Mesenchymal stem cell (in vitro differentiated cells and primary cell): ENCODE data around the gene SEC22A.
A peak's percentile ranks its signal among the peaks of the same experiment; 100 is the strongest.

Experiments
- DNase-seq: peaks from one replicate; pipeline ENCODE4 v3.0.0-alpha.2; 2013
- H2AFZ ChIP-seq: one replicate; pipeline ENCODE4 v1.6.1; 2013; ENCODE audit warnings: low read depth, mild to moderate bottlenecking, control low read depth, inconsistent platforms, low read length, moderate library complexity
- H2AK5ac ChIP-seq: 2 replicates; pipeline ENCODE4 v1.6.1; 2013; ENCODE audit warnings: low read length, moderate library complexity, mild to moderate bottlenecking, inconsistent platforms; ENCODE audit not compliant: severe bottlenecking
- H2BK120ac ChIP-seq: one replicate; pipeline ENCODE4 v1.6.1; 2013; ENCODE audit warnings: low read depth, mild to moderate bottlenecking, inconsistent platforms, low read length, moderate library complexity
- H2BK12ac ChIP-seq, 2 experiments: one replicate each; pipeline ENCODE4 v1.6.1; 2013; ENCODE audit warnings: inconsistent platforms in 2 of 2, low read length in 2 of 2, mild to moderate bottlenecking in 2 of 2, moderate library complexity in 2 of 2, control low read depth in 1 of 2
- H2BK15ac ChIP-seq: one replicate; pipeline ENCODE4 v1.6.1; 2013; ENCODE audit warnings: mild to moderate bottlenecking, low read depth, inconsistent platforms; ENCODE audit not compliant: poor library complexity, severe bottlenecking
- H2BK5ac ChIP-seq: 2 replicates; pipeline ENCODE4 v1.6.1; 2013; ENCODE audit warnings: low read depth, mild to moderate bottlenecking, low read length, control low read depth, inconsistent platforms; ENCODE audit not compliant: poor library complexity, severe bottlenecking
- H3K14ac ChIP-seq, 2 experiments: one replicate each; pipeline ENCODE4 v1.6.1; 2013; ENCODE audit warnings: inconsistent platforms in 2 of 2, low read length in 2 of 2, control low read depth in 1 of 2, mild to moderate bottlenecking in 1 of 2, moderate library complexity in 1 of 2
- H3K18ac ChIP-seq, 2 experiments: one replicate each; pipeline ENCODE4 v1.6.1; 2013; ENCODE audit warnings: inconsistent platforms in 2 of 2, low read length in 2 of 2, control low read depth in 1 of 2, low read depth in 1 of 2, mild to moderate bottlenecking in 1 of 2
- H3K23ac ChIP-seq, 2 experiments: one replicate each; pipeline ENCODE4 v1.6.1; 2013; ENCODE audit warnings: inconsistent platforms in 2 of 2, low read length in 2 of 2, mild to moderate bottlenecking in 2 of 2, moderate library complexity in 2 of 2, control low read depth in 1 of 2
- H3K27ac ChIP-seq: 2 replicates; pipeline ENCODE4 v1.5.1; 2013; ENCODE audit warnings: mild to moderate bottlenecking, moderate library complexity, low read length, control low read depth, inconsistent platforms; ENCODE audit not compliant: poor library complexity, severe bottlenecking
- H3K27me3 ChIP-seq, 2 experiments: 2 replicates each; pipeline versions ENCODE4 v1.6.1 to v1.7.0; 2013; ENCODE audit warnings: low read length in 2 of 2, mild to moderate bottlenecking in 2 of 2, moderate library complexity in 2 of 2, control low read depth in 1 of 2, inconsistent platforms in 1 of 2; ENCODE audit not compliant: control insufficient read depth in 1 of 2, insufficient read depth in 1 of 2
- H3K36me3 ChIP-seq, 2 experiments: 2 replicates each; pipeline versions ENCODE4 v1.6.1 to v1.7.0; 2013; ENCODE audit warnings: low read length in 2 of 2, control low read depth in 1 of 2, inconsistent platforms in 1 of 2, low read depth in 1 of 2, mild to moderate bottlenecking in 1 of 2; ENCODE audit not compliant: insufficient read depth in 2 of 2, control insufficient read depth in 1 of 2
- H3K4ac ChIP-seq, 2 experiments: one replicate each; pipeline ENCODE4 v1.6.1; 2013; ENCODE audit warnings: inconsistent platforms in 2 of 2, low read length in 2 of 2, mild to moderate bottlenecking in 2 of 2, moderate library complexity in 2 of 2, control low read depth in 1 of 2, low read depth in 1 of 2
- H3K4me1 ChIP-seq: 2 replicates; pipeline ENCODE4 v1.6.1; 2013; ENCODE audit warnings: low read depth, low read length, control low read depth; ENCODE audit not compliant: control insufficient read depth, insufficient read depth
- H3K4me2 ChIP-seq: 2 replicates; pipeline ENCODE4 v1.6.1; 2013; ENCODE audit warnings: low read length, mild to moderate bottlenecking, inconsistent platforms; ENCODE audit not compliant: poor library complexity, severe bottlenecking
- H3K4me3 ChIP-seq, 2 experiments: 2 replicates each; pipeline versions ENCODE4 v1.5.1 to v1.7.0; 2013; ENCODE audit warnings: low read length in 2 of 2, mild to moderate bottlenecking in 2 of 2, control low read depth in 1 of 2, low read depth in 1 of 2; ENCODE audit not compliant: insufficient read depth in 1 of 2
- H3K79me1 ChIP-seq: replicated peaks from 2 replicates; pipeline ENCODE4 v1.6.1; 2013; ENCODE audit warnings: mild to moderate bottlenecking, control low read depth, low read length, inconsistent platforms; ENCODE audit not compliant: poor library complexity, severe bottlenecking
- H3K9ac ChIP-seq: 2 replicates; pipeline ENCODE4 v1.7.0; 2013; ENCODE audit warnings: mild to moderate bottlenecking, low read length, moderate library complexity
- H3K9me3 ChIP-seq: 2 replicates; pipeline ENCODE4 v1.7.0; 2013; ENCODE audit warnings: mild to moderate bottlenecking, low read length; ENCODE audit not compliant: control insufficient read depth
- H4K8ac ChIP-seq: one replicate; pipeline ENCODE4 v1.6.1; 2013; ENCODE audit warnings: inconsistent platforms, mild to moderate bottlenecking, low read length, moderate library complexity
- H4K91ac ChIP-seq: one replicate; pipeline ENCODE4 v1.6.1; 2013; ENCODE audit warnings: mild to moderate bottlenecking, low read length, inconsistent platforms
- WGBS: methylation state at CpG from one replicate; pipeline ENCODE4 v1.1.7; 2013; ENCODE audit warnings: mixed read lengths; 5-methylcytosine and 5-hydroxymethylcytosine counted together

SEC22A gene

GRCh38 chr3:123310741-123311140 lies 109.0 kb downstream of the SEC22A start:
- no peaks in the 10 kb centered on the region for H3K9me3 ChIP-seq
- H3K27me3 ChIP-seq: peaks cover 64 to 80% of the 10 kb centered on the region in 2 experiments
- no peak overlapping the region for H3K9ac ChIP-seq
- WGBS: 68% methylated on average over 5 of the region's 6 CpGs
- no peak overlapping the region for H3K27ac ChIP-seq
- no peak for DNase-seq
- no peak overlapping the region for H4K8ac ChIP-seq
- H3K4ac ChIP-seq: no peak overlapping the region
- H3K18ac ChIP-seq: no peak overlapping the region
- H2BK120ac ChIP-seq: no peak overlapping the region
- H3K79me1 ChIP-seq: no peaks in the 10 kb centered on the region
- H2BK12ac ChIP-seq: no peak overlapping the region
- no peak overlapping the region for H4K91ac ChIP-seq
- no peak overlapping the region for H3K4me2 ChIP-seq
- H3K14ac ChIP-seq: no peak overlapping the region
- no peak overlapping the region for H3K23ac ChIP-seq
- H3K4me1 ChIP-seq: no peaks in the 10 kb centered on the region
- H3K36me3 ChIP-seq: no peaks in the 10 kb centered on the region
- H3K4me3 ChIP-seq: no peak overlapping the region
- no peak overlapping the region for H2AFZ ChIP-seq
- no peak overlapping the region for H2AK5ac ChIP-seq
- no peak overlapping the region for H2BK15ac ChIP-seq
- H2BK5ac ChIP-seq: no peak overlapping the region

GRCh38 chr3:123311201-123311600 lies 109.5 kb downstream of the SEC22A start:
- Histone ChIP-seq H2BK5ac (no peak overlapping the region), H3K4me3 (no peak overlapping the region), H3K27ac (no peak overlapping the region), H3K36me3 (no peaks in the 10 kb centered on the region), H3K23ac (no peak overlapping the region), H3K14ac (no peak overlapping the region), H2AFZ (no peak overlapping the region), H3K79me1 (no peaks in the 10 kb centered on the region), H3K4me2 (no peak overlapping the region), H2BK12ac (no peak overlapping the region), H3K18ac (no peak overlapping the region), H2AK5ac (no peak overlapping the region), H3K9me3 (no peaks in the 10 kb centered on the region), H2BK120ac (no peak overlapping the region), H3K9ac (no peak overlapping the region), H3K27me3 (peaks cover 67 to 84% of the 10 kb centered on the region in 2 experiments), H4K91ac (no peak overlapping the region), H3K4ac (no peak overlapping the region), H2BK15ac (no peak overlapping the region), H3K4me1 (no peaks in the 10 kb centered on the region), H4K8ac (no peak overlapping the region)
- 83% methylated on average over 7 of the region's 9 CpGs for WGBS
- DNase-seq: no peak

GRCh38 chr3:123312331-123313265 lies 110.9 kb downstream of the SEC22A start:
- no peaks in the 10 kb centered on the region for H3K4me1 ChIP-seq
- no peak overlapping the region for H2AFZ ChIP-seq
- H3K18ac ChIP-seq: no peak overlapping the region
- no peaks in the 10 kb centered on the region for H3K9me3 ChIP-seq
- 71% methylated on average over 15 of the region's 16 CpGs for WGBS
- no peak overlapping the region for H3K4me3 ChIP-seq
- no peak overlapping the region for H2BK5ac ChIP-seq
- H2BK15ac ChIP-seq: no peak overlapping the region
- H3K4me2 ChIP-seq: no peak overlapping the region
- no peak overlapping the region for H2BK120ac ChIP-seq
- H2AK5ac ChIP-seq: no peak overlapping the region
- no peak overlapping the region for H3K4ac ChIP-seq
- no peaks in the 10 kb centered on the region for H3K79me1 ChIP-seq
- no peak overlapping the region for H4K91ac ChIP-seq
- H3K23ac ChIP-seq: no peak overlapping the region
- no peak overlapping the region for H4K8ac ChIP-seq
- no peak overlapping the region for H3K14ac ChIP-seq
- peak; percentile 70 for DNase-seq
- H2BK12ac ChIP-seq: no peak overlapping the region
- no peak overlapping the region for H3K9ac ChIP-seq
- H3K27ac ChIP-seq: no peak overlapping the region
- no peaks in the 10 kb centered on the region for H3K36me3 ChIP-seq
- peaks cover 69 to 82% of the 10 kb centered on the region in 2 experiments for H3K27me3 ChIP-seq

- Histone ChIP-seq H3K4me3 (no peak overlapping the region), H3K4ac (no peak overlapping the region), H3K27me3 (peaks cover 82 to 86% of the 10 kb centered on the region in 2 experiments), H3K36me3 (no peaks in the 10 kb centered on the region), H2BK15ac (no peak overlapping the region), H2BK12ac (no peak overlapping the region), H3K27ac (no peak overlapping the region), H3K14ac (no peak overlapping the region), H3K9ac (no peak overlapping the region), H2BK120ac (no peak overlapping the region), H4K8ac (no peak overlapping the region), H3K79me1 (no peaks in the 10 kb centered on the region), H3K4me2 (no peak overlapping the region), H4K91ac (no peak overlapping the region), H3K23ac (no peak overlapping the region), H3K18ac (no peak overlapping the region), H2AFZ (no peak overlapping the region), H2AK5ac (no peak overlapping the region), H2BK5ac (no peak overlapping the region), H3K4me1 (no peaks in the 10 kb centered on the region), H3K9me3 (no peaks in the 10 kb centered on the region)
- WGBS: 79% methylated on average over 2 of the region's 5 CpGs
- DNase-seq: no peak
Measured at GRCh38 chr3:123313889-123314288, 112.1 kb downstream of the SEC22A start.
